ENCODE measurements around the gene EXOSC10.
"Not testable (repeated sequence)": the region's sequence is repeated elsewhere in the genome, so short reads cannot be mapped to it uniquely, and the experiment has no call there.

The EXOSC10 gene

DNA sequence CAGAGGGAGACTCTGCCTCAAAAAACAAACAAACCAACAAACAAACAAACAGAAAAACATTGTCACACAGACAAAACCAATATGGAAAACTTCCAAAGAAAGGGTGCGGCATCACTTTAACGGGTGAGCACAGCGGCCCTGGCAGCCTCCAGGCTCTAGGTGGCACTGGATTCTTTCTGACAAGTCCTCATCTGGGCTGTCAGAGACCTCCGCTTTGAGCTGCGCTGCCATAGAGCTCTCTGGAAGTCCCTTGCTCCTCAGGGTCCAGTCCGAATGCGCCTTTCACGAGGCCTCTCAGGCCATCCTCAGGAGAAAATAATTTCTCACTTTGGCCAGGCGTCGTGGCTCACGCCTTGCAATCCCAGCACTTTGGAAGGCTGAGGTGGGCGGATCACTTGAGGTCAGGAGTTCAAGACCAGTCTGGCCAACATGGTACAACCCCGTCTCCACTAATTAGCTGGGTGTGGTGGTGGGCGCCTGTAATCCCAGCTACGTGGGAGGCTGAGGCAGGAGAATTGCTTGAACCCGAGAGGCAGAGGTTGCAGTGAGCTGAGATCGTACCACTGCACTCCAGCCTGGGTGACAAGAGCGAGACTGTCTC is 35.6 kb downstream of the EXOSC10 start:
- H3K27me3 ChIP-seq (ENCODE audit: control insufficient read depth in 5 of 5, insufficient read depth in 4 of 5, low read length in 5 of 5); H3K9me3 ChIP-seq (ENCODE audit: control insufficient read depth in 5 of 5, low read length in 5 of 5); H3K9ac ChIP-seq (ENCODE audit: low read length in 5 of 5); H3K27ac ChIP-seq (ENCODE audit: low read depth, low read length); H3K4me3 ChIP-seq (ENCODE audit: low read depth in 1 of 5, low read length in 5 of 5): not testable (repeated sequence)
- H3K36me3 ChIP-seq (ENCODE audit: control insufficient read depth in 5 of 5, insufficient read depth in 5 of 5, low read length in 5 of 5), result peaks cover 2 to 45% (median 42%) of the 10 kb centered on the region in 5 donors
- peaks cover 3 to 20% (median 17%) of the 10 kb centered on the region in 5 donors for H3K4me1 ChIP-seq (ENCODE audit: control insufficient read depth in 5 of 5, insufficient read depth in 5 of 5, low read length in 5 of 5)

GRCh38 chr1:11062965-11063401 is 36.7 kb downstream of the EXOSC10 start:
- H3K9ac ChIP-seq (ENCODE audit: low read length in 5 of 5), result no peak overlapping the region
- H3K4me1 ChIP-seq (ENCODE audit: control insufficient read depth in 5 of 5, insufficient read depth in 5 of 5, low read length in 5 of 5), result peaks cover 3 to 27% (median 23%) of the 10 kb centered on the region in 5 donors
- H3K9me3 ChIP-seq (ENCODE audit: control insufficient read depth in 5 of 5, low read length in 5 of 5), result peaks cover 0 to 5% (median 0%) of the 10 kb centered on the region in 5 donors
- H3K27me3 ChIP-seq (ENCODE audit: control insufficient read depth in 5 of 5, insufficient read depth in 4 of 5, low read length in 5 of 5), result no peaks in the 10 kb centered on the region
- no peak overlapping the region for H3K4me3 ChIP-seq (ENCODE audit: low read depth in 1 of 5, low read length in 5 of 5)
- H3K27ac ChIP-seq (ENCODE audit: low read depth, low read length), result no peak overlapping the region
- peaks cover 2 to 35% (median 33%) of the 10 kb centered on the region in 5 donors for H3K36me3 ChIP-seq (ENCODE audit: control insufficient read depth in 5 of 5, insufficient read depth in 5 of 5, low read length in 5 of 5)

DNA sequence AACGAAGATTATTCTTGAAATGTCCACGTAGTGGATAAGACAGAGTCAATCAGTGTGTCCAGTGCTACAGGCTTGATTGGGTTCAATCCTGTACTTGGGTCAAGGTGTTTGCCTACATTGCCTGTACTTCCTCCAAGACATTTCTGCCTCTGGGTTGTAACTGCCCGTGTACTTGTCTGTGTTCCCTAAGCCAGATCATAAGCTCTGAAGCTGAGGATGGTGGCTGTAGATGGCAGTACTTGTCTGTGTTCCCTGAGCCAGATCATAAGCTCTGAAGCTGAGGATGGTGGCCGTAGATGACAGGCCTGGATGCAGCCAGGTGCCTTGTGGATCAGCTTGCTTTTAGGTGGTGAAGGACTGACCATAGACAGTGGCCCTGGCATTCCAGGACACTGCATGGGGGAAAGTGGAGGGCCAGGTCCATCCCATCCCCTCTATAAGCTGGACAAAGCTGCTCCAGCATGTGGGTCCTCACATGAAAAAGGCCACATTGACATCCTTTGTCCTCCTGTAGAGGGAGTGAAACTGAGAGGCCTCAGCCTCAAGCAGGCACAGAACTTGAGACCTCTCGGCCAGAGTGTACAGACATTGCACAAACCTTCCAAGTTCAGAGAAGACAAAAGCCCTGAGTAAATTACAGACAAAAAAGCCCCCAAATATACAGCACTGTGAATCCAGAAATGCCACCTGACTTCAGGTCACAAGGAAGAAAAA is 37.9 kb downstream of the EXOSC10 start:
- H3K27ac ChIP-seq (ENCODE audit: low read depth, low read length), result no peak overlapping the region
- H3K9ac ChIP-seq (ENCODE audit: low read length in 5 of 5), result peak overlapping the region in 2 of 5 donors; percentile 11 to 26
- H3K4me3 ChIP-seq (ENCODE audit: low read depth in 1 of 5, low read length in 5 of 5), result no peak overlapping the region
- peaks cover 2 to 34% (median 28%) of the 10 kb centered on the region in 5 donors for H3K36me3 ChIP-seq (ENCODE audit: control insufficient read depth in 5 of 5, insufficient read depth in 5 of 5, low read length in 5 of 5)
- peaks cover 0 to 5% (median 0%) of the 10 kb centered on the region in 5 donors for H3K9me3 ChIP-seq (ENCODE audit: control insufficient read depth in 5 of 5, low read length in 5 of 5)
- H3K4me1 ChIP-seq (ENCODE audit: control insufficient read depth in 5 of 5, insufficient read depth in 5 of 5, low read length in 5 of 5), result peaks cover 3 to 27% (median 23%) of the 10 kb centered on the region in 5 donors
- no peaks in the 10 kb centered on the region for H3K27me3 ChIP-seq (ENCODE audit: control insufficient read depth in 5 of 5, insufficient read depth in 4 of 5, low read length in 5 of 5)

DNA sequence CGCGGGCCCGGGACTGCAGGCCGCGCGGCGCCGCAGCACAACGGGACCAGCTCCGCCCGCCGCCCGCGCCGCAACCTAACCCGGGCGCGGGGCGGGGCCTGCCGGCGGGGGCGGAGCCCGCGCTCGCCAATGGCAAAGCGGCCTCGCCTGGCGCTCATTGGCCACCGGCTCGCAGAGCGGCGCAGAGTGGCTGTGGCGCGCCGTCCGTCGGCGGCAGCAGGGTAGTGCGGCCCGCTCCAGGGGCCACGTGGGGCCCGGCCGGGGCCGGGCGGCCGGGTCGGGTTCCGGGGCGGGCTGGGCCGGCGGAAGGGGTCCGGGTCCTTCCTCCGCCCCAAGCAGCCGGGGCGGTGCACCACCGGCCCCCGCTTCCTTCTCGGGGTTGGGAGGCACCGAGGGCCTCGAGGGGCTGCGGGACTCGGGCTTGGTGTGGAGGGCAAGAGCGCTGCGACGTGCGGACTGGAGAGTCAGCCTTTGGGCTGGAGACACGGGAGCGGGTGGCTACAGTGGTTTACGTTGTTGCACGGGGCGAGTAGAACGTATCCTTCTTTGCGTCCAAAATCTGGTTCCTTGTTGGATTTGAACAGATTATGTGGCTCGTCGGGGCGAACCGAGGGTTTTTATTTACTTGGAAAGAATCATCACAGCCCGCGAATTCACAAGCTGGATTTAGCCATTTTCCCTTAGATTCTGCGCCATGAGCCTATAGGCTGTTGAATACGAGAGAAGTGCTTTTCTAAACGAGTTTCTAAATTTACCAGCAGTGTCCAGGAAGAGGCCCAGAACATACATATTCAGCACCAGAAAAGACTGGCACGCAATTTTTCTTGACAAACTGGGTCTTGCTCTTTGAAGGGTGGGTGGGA is 39.5 kb downstream of the EXOSC10 start, which contains the start of gene SRM:
TSS of gene SRM (minus strand) at position 51 of the 863 bp plus-strand sequence. CDS start 75 bp downstream, outside the sequence.
- peaks cover 0 to 4% (median 0%) of the 10 kb centered on the region in 5 donors for H3K9me3 ChIP-seq (ENCODE audit: control insufficient read depth in 5 of 5, low read length in 5 of 5)
- peak within 1 kb of the TSS; percentile 66 to 96 (median 90) for H3K9ac ChIP-seq (ENCODE audit: low read length in 5 of 5)
- peak within 1 kb of the TSS; percentile 70 for H3K27ac ChIP-seq (ENCODE audit: low read depth, low read length)
- H3K4me1 ChIP-seq (ENCODE audit: control insufficient read depth in 5 of 5, insufficient read depth in 5 of 5, low read length in 5 of 5), result peaks cover 3 to 27% (median 23%) of the 10 kb centered on the region in 5 donors
- no peaks in the 10 kb centered on the region for H3K27me3 ChIP-seq (ENCODE audit: control insufficient read depth in 5 of 5, insufficient read depth in 4 of 5, low read length in 5 of 5)
- H3K4me3 ChIP-seq (ENCODE audit: low read depth in 1 of 5, low read length in 5 of 5), result peak within 1 kb of the TSS; percentile 84 to 91 (median 88)
- H3K36me3 ChIP-seq (ENCODE audit: control insufficient read depth in 5 of 5, insufficient read depth in 5 of 5, low read length in 5 of 5), result peaks cover 2 to 31% (median 23%) of the 10 kb centered on the region in 5 donors

GRCh38 chr1:11059155-11059967 is 40.3 kb downstream of the EXOSC10 start:
- peak overlapping the region; percentile 38 to 96 (median 90) for H3K9ac ChIP-seq (ENCODE audit: low read length in 5 of 5)
- no peaks in the 10 kb centered on the region for H3K27me3 ChIP-seq (ENCODE audit: control insufficient read depth in 5 of 5, insufficient read depth in 4 of 5, low read length in 5 of 5)
- peaks cover 3 to 27% (median 23%) of the 10 kb centered on the region in 5 donors for H3K4me1 ChIP-seq (ENCODE audit: control insufficient read depth in 5 of 5, insufficient read depth in 5 of 5, low read length in 5 of 5)
- no peaks in the 10 kb centered on the region for H3K9me3 ChIP-seq (ENCODE audit: control insufficient read depth in 5 of 5, low read length in 5 of 5)
- H3K36me3 ChIP-seq (ENCODE audit: control insufficient read depth in 5 of 5, insufficient read depth in 5 of 5, low read length in 5 of 5), result peaks cover 0 to 30% (median 21%) of the 10 kb centered on the region in 5 donors
- no peak overlapping the region for H3K27ac ChIP-seq (ENCODE audit: low read depth, low read length)
- H3K4me3 ChIP-seq (ENCODE audit: low read depth in 1 of 5, low read length in 5 of 5), result peak overlapping the region; percentile 65 to 91 (median 81)

DNA sequence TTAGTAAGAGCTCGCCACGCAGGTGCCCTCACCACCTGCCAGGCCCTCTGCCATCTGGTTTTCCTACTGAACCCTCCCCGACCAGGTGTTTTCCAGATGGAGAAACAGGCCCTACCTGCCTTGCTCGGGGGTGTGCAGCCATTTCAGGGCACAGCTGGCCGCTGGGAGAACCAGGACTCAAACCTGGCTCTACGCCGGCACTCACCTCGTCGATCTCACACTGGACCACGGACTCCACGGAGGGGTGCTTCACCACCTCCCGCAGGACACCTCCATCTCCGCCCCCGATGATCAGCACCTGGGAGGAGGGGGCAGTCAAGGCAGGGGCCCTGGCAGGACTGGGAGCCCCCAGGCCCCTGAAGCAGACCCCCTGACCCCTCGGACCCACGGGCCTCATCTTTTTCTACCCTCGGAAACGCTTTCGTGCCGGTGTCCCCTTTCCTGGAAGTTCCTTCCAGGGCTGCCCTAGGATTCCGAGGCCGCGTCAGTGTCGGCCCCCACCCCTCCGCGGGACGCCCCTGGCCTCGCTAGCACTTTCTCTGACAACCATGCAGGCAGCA is 41.0 kb downstream of the EXOSC10 start:
- Histone ChIP-seq H3K4me3 (ENCODE audit: low read depth in 1 of 5, low read length in 5 of 5) (peak overlapping the region in 4 of 5 donors; percentile 75 to 91 (median 85)), H3K27ac (ENCODE audit: low read depth, low read length) (no peak overlapping the region), H3K9me3 (ENCODE audit: control insufficient read depth in 5 of 5, low read length in 5 of 5) (no peaks in the 10 kb centered on the region), H3K4me1 (ENCODE audit: control insufficient read depth in 5 of 5, insufficient read depth in 5 of 5, low read length in 5 of 5) (peaks cover 3 to 27% (median 23%) of the 10 kb centered on the region in 5 donors), H3K9ac (ENCODE audit: low read length in 5 of 5) (peak overlapping the region in 4 of 5 donors; percentile 89 to 96 (median 92)), H3K36me3 (ENCODE audit: control insufficient read depth in 5 of 5, insufficient read depth in 5 of 5, low read length in 5 of 5) (peaks cover 0 to 32% (median 21%) of the 10 kb centered on the region in 5 donors), H3K27me3 (ENCODE audit: control insufficient read depth in 5 of 5, insufficient read depth in 4 of 5, low read length in 5 of 5) (no peaks in the 10 kb centered on the region)

- Histone ChIP-seq H3K27ac (ENCODE audit: low read depth, low read length) (no peak overlapping the region), H3K27me3 (ENCODE audit: control insufficient read depth in 5 of 5, insufficient read depth in 4 of 5, low read length in 5 of 5) (peaks cover 0 to 1% (median 0%) of the 10 kb centered on the region in 5 donors), H3K4me1 (ENCODE audit: control insufficient read depth in 5 of 5, insufficient read depth in 5 of 5, low read length in 5 of 5) (peaks cover 3 to 28% (median 25%) of the 10 kb centered on the region in 5 donors), H3K9ac (ENCODE audit: low read length in 5 of 5) (no peak overlapping the region), H3K9me3 (ENCODE audit: control insufficient read depth in 5 of 5, low read length in 5 of 5) (no peaks in the 10 kb centered on the region), H3K36me3 (ENCODE audit: control insufficient read depth in 5 of 5, insufficient read depth in 5 of 5, low read length in 5 of 5) (peaks cover 0 to 27% (median 18%) of the 10 kb centered on the region in 5 donors), H3K4me3 (ENCODE audit: low read depth in 1 of 5, low read length in 5 of 5) (no peak overlapping the region)
Observed at GRCh38 chr1:11058026-11058425, 41.6 kb downstream of the EXOSC10 start.

- H3K27me3 ChIP-seq (ENCODE audit: control insufficient read depth in 5 of 5, insufficient read depth in 4 of 5, low read length in 5 of 5), result peaks cover 0 to 4% (median 0%) of the 10 kb centered on the region in 5 donors
- H3K36me3 ChIP-seq (ENCODE audit: control insufficient read depth in 5 of 5, insufficient read depth in 5 of 5, low read length in 5 of 5), result peaks cover 0 to 27% (median 16%) of the 10 kb centered on the region in 5 donors
- no peaks in the 10 kb centered on the region for H3K9me3 ChIP-seq (ENCODE audit: control insufficient read depth in 5 of 5, low read length in 5 of 5)
- no peak overlapping the region for H3K4me3 ChIP-seq (ENCODE audit: low read depth in 1 of 5, low read length in 5 of 5)
- H3K4me1 ChIP-seq (ENCODE audit: control insufficient read depth in 5 of 5, insufficient read depth in 5 of 5, low read length in 5 of 5), result peaks cover 3 to 29% (median 27%) of the 10 kb centered on the region in 5 donors
- no peak overlapping the region for H3K9ac ChIP-seq (ENCODE audit: low read length in 5 of 5)
- no peak overlapping the region for H3K27ac ChIP-seq (ENCODE audit: low read depth, low read length)
Observed at GRCh38 chr1:11057477-11057876, 42.2 kb downstream of the EXOSC10 start.

DNA sequence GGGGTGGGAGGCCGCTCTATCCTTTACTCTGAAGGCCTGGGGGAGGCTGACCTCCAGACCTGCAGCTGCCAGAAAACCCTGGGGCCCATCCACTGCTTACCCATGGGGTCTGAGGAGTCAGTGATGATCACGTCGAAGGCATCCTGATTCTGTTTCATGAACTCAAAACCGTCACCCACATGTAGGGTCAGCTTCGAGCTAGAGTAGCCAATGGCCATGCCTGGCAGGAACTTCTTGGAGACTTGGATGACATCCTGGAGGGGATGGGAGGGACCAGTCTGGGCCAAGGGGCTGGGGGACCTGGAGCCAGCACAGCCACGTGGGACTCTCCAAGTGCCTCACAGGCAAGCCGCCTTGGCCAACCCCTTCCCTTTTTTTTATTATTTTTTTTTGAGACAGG is 43.2 kb downstream of the EXOSC10 start:
- Histone ChIP-seq H3K4me1 (ENCODE audit: control insufficient read depth in 5 of 5, insufficient read depth in 5 of 5, low read length in 5 of 5) (peaks cover 3 to 32% (median 28%) of the 10 kb centered on the region in 5 donors), H3K27me3 (ENCODE audit: control insufficient read depth in 5 of 5, insufficient read depth in 4 of 5, low read length in 5 of 5) (peaks cover 0 to 5% (median 0%) of the 10 kb centered on the region in 5 donors), H3K9me3 (ENCODE audit: control insufficient read depth in 5 of 5, low read length in 5 of 5) (no peaks in the 10 kb centered on the region), H3K4me3 (ENCODE audit: low read depth in 1 of 5, low read length in 5 of 5) (no peak overlapping the region), H3K27ac (ENCODE audit: low read depth, low read length) (no peak overlapping the region), H3K36me3 (ENCODE audit: control insufficient read depth in 5 of 5, insufficient read depth in 5 of 5, low read length in 5 of 5) (peaks cover 0 to 27% (median 16%) of the 10 kb centered on the region in 5 donors), H3K9ac (ENCODE audit: low read length in 5 of 5) (no peak overlapping the region)

Measured in subcutaneous abdominal adipose tissue (tissue), 5 donors.